ENCODE measurements around the gene KANK4.

DNA sequence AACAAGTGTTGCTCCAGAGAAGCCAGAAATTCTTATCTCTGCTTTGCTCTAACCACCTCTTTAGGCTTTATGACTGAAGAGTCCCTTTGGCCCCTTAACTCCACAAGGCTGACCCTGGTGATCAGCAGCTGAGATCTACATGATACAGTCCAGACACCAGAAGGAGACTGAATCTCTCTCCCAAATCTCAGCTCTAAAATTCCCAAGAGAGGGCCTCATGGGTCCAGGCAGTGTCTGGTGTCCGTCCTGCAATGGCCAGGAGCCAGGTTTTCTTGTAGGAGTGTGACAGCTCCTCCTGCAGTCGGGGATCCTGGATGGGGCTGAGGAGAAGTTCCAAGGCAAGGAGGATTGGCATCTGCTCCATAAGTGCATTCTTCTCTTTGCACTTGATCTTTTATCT, 89.3 kb downstream of the KANK4 start:
- TF ChIP-seq CTCF (IDR thresholded peaks at IDR 0.05; ENCODE audit: insufficient read depth, low read length, poor library complexity, severe bottlenecking) (no peak), EZH2phosphoT487 (conservative IDR thresholded peaks at IDR 0.05; ENCODE audit: low read length) (no peak)

All from SU-DHL-6 (cell line).